Suprapubic skin (tissue), 4 donors: Measurements from ENCODE around the gene CHST4. TPM values are rescaled to one million over a fixed set of nuclear protein-coding genes. Genes with fewer than 3 reads are reported as not detected.

ENCODE experiments used
- DNase-seq, 2 donors: peaks; one replicate each; pipeline ENCODE4 v3.0.0-alpha.2; 2019; ENCODE audit warnings: low spot score in 2 of 2
- H3K27ac ChIP-seq: fragments of 200-600 bp; sonication (generic); one replicate; pipeline ENCODE4 v1.5.1; 2019
- H3K27me3 ChIP-seq: fragments of 200-600 bp; sonication (generic); one replicate; pipeline ENCODE4 v1.5.1; 2019
- H3K36me3 ChIP-seq: fragments of 200-600 bp; sonication (generic); one replicate; pipeline ENCODE4 v1.5.1; 2019
- H3K4me1 ChIP-seq: fragments of 200-600 bp; sonication (generic); one replicate; pipeline ENCODE4 v1.5.1; 2019
- H3K4me3 ChIP-seq: fragments of 200-600 bp; sonication (generic); one replicate; pipeline ENCODE4 v1.5.1; 2019; ENCODE audit warnings: mild to moderate bottlenecking
- H3K9me3 ChIP-seq: fragments of 200-600 bp; sonication (generic); one replicate; pipeline ENCODE4 v1.5.1; 2019
- EP300 ChIP-seq: sonication (generic); formaldehyde crosslinking; IDR thresholded peaks from one replicate; pipeline ENCODE4 v1.6.1; 2017; ENCODE audit warnings: antibody characterized with exemption
- POLR2A ChIP-seq, 2 donors: fragments of 450-650 bp; IDR thresholded peaks; one replicate each; pipeline ENCODE4 v1.6.1; 2017; ENCODE audit warnings: antibody characterized with exemption in 2 of 2, mild to moderate bottlenecking in 2 of 2, moderate library complexity in 2 of 2
- POLR2AphosphoS5 ChIP-seq, 3 donors: sonication (generic); formaldehyde crosslinking; IDR thresholded peaks; one replicate each; pipeline ENCODE4 v1.6.1; 2017; ENCODE audit warnings: antibody characterized with exemption in 3 of 3
- WGBS: methylation state at CpG from one replicate; pipeline ENCODE4 v1.1.5; 2018; 5-methylcytosine and 5-hydroxymethylcytosine counted together
- total RNA-seq, 4 donors: library from RNA; depleted of rRNA; stranded (reverse); fragments of >200 nt; gene quantifications; one replicate each; pipeline ENCODE4 v1.1.0, GENCODE V29; 2016
- TF ChIP-seq, protein P1 (sequence below), 2 donors: fragments of 200-600 bp in 1 of 2; fragments of 450-650 bp in 1 of 2; sonication (generic) in 1 of 2; IDR thresholded peaks; one replicate each; pipeline ENCODE4 v1.5.1; 2016 to 2019; ENCODE audit warnings: antibody characterized with exemption in 2 of 2, mild to moderate bottlenecking in 1 of 2, moderate library complexity in 1 of 2

The CHST4 gene
- total RNA-seq, 4 donors from 2014 or later: not detected

DNA sequence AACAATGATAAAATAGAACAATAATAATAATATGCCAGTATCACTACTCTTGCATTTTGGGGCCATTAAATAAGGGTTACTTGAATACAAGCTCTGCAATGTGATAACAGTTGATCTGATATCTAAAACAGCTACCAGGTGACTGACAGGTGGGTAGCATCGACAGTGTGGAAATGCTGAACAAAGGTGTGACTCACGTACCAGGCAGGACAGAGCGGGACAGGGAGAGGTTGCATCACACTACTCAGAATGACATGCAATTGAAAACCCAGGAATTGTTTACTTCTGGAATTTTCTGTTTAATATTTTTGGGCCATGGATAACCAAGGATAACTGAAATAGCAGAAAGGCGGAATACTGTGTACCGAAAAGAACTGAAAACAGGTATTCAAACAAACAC lies 21.3 kb upstream of the CHST4 start:
- Histone ChIP-seq H3K4me1 (no peaks in the 10 kb centered on the region), H3K27ac (no peak overlapping the region), H3K27me3 (peaks cover 2% of the 10 kb centered on the region), H3K36me3 (no peaks in the 10 kb centered on the region), H3K9me3 (no peaks in the 10 kb centered on the region), H3K4me3 (no peak overlapping the region)
- WGBS: 77% methylated on average over 5 of the region's 5 CpGs
- no peak for DNase-seq
- TF ChIP-seq POLR2AphosphoS5 (IDR thresholded peaks at IDR 0.05) (no peak), EP300 (no peak), POLR2A (IDR thresholded peaks at IDR 0.05) (no peak)
- TF ChIP-seq, protein P1, sequence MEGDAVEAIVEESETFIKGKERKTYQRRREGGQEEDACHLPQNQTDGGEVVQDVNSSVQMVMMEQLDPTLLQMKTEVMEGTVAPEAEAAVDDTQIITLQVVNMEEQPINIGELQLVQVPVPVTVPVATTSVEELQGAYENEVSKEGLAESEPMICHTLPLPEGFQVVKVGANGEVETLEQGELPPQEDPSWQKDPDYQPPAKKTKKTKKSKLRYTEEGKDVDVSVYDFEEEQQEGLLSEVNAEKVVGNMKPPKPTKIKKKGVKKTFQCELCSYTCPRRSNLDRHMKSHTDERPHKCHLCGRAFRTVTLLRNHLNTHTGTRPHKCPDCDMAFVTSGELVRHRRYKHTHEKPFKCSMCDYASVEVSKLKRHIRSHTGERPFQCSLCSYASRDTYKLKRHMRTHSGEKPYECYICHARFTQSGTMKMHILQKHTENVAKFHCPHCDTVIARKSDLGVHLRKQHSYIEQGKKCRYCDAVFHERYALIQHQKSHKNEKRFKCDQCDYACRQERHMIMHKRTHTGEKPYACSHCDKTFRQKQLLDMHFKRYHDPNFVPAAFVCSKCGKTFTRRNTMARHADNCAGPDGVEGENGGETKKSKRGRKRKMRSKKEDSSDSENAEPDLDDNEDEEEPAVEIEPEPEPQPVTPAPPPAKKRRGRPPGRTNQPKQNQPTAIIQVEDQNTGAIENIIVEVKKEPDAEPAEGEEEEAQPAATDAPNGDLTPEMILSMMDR (IDR thresholded peaks at IDR 0.05): no peak

DNA sequence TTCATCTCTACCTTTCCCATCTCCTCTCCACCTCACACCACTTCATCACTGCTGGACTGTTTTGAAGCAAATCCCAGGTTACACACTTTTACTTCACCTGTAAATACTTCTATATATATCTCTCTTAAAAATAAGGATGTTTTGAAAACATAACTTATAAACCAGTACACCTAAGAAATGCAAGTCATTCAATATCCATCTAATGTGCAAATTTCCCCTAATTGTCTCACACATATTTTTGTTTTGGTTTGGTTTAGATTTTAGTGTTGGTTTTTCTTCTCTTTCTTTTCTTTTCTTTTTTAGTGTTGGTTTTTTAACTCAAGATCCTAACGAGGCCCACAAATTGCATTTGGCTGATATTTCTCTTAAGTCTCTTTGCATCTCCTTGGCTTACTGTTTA lies 19.2 kb upstream of the CHST4 start:
- Histone ChIP-seq H3K4me1 (no peaks in the 10 kb centered on the region), H3K27me3 (peaks cover 2% of the 10 kb centered on the region), H3K9me3 (no peaks in the 10 kb centered on the region), H3K4me3 (no peak overlapping the region), H3K27ac (no peak overlapping the region), H3K36me3 (no peaks in the 10 kb centered on the region)
- no peak for TF ChIP-seq POLR2AphosphoS5 (IDR thresholded peaks at IDR 0.05)
- no peak for TF ChIP-seq POLR2A (IDR thresholded peaks at IDR 0.05)
- TF ChIP-seq, protein P1 (IDR thresholded peaks at IDR 0.05): no peak
- TF ChIP-seq EP300: no peak
- 58% methylated on average over 1 of the region's 1 CpG for WGBS
- DNase-seq: no peak

DNA sequence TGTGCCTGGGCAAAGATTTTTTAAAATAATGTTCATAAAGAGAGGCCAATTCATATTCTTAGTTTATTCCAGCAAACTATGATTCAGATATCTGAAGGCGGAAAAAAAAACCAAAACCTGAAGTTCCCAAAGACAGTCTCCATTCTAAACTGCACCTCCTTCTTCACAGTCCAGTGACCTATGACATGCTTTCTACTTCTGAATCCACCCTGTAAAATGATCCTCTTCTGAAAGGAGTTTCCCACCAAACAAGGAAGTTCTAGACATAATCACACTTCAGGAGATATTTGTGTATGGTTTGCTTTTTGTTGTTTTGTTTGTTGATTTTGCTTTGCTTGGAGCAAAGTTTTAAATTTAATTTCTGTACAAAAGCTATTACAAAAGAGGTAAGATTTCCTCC lies 12.9 kb upstream of the CHST4 start:
- DNase-seq: no peak
- no peaks in the 10 kb centered on the region for H3K36me3 ChIP-seq
- H3K27me3 ChIP-seq: no peaks in the 10 kb centered on the region
- H3K27ac ChIP-seq: no peak overlapping the region
- H3K9me3 ChIP-seq: no peaks in the 10 kb centered on the region
- TF ChIP-seq, protein P1 (IDR thresholded peaks at IDR 0.05): no peak
- TF ChIP-seq EP300 (no peak), POLR2AphosphoS5 (IDR thresholded peaks at IDR 0.05) (no peak), POLR2A (IDR thresholded peaks at IDR 0.05) (no peak)
- H3K4me1 ChIP-seq: no peaks in the 10 kb centered on the region
- H3K4me3 ChIP-seq: no peak overlapping the region
- 93% methylated on average over 1 of the region's 1 CpG for WGBS

DNA sequence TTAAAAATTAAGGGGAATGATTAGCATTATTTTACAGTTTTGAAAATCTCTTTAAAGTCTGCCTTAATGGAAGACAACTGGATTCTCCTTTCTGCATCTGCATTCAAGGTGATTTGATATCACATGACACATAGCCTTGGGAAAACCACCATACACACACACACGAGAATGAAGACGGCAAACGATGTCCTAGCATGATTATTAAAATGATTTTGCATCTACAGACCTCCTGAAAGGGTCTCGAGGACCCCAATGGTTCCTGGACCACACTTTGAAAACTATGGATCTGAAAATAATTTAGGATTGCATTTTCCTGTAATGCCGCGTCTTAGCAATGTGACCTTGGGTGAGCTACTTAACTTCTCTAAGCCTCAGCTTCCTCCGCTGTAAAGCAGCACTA lies 11.8 kb upstream of the CHST4 start:
- DNase-seq: no peak
- no peaks in the 10 kb centered on the region for H3K27me3 ChIP-seq
- H3K27ac ChIP-seq: no peak overlapping the region
- no peaks in the 10 kb centered on the region for H3K36me3 ChIP-seq
- no peak overlapping the region for H3K4me3 ChIP-seq
- H3K4me1 ChIP-seq: no peaks in the 10 kb centered on the region
- TF ChIP-seq, protein P1 (IDR thresholded peaks at IDR 0.05): no peak
- TF ChIP-seq EP300 (no peak), POLR2A (IDR thresholded peaks at IDR 0.05) (no peak), POLR2AphosphoS5 (IDR thresholded peaks at IDR 0.05) (no peak)
- 82% methylated on average over 7 of the region's 7 CpGs for WGBS
- H3K9me3 ChIP-seq: no peaks in the 10 kb centered on the region

DNA sequence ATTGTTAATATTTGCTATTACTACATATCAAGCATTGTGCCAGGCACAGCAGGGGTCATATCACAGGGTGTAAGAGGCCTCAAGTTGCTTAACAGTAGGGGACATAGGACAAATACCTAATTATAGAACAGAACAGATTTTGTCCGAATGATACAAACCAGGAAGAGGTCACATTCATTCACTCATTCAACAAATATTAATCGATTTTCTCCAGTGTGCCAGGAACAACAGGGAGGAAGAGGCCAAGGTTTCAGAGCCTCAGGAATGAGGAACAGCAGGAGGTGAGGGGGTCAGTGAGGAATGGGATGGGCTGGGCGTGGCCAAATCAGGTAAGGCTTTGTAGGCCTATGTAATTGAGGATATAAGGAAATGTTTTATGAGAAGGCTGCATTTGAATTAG lies 11.2 kb upstream of the CHST4 start:
- no peak for TF ChIP-seq POLR2AphosphoS5 (IDR thresholded peaks at IDR 0.05)
- TF ChIP-seq, protein P1 (IDR thresholded peaks at IDR 0.05): no peak
- TF ChIP-seq EP300: no peak
- no peak for TF ChIP-seq POLR2A (IDR thresholded peaks at IDR 0.05)
- no peaks in the 10 kb centered on the region for H3K27me3 ChIP-seq
- H3K36me3 ChIP-seq: no peaks in the 10 kb centered on the region
- no peak for DNase-seq
- H3K4me1 ChIP-seq: no peaks in the 10 kb centered on the region
- H3K27ac ChIP-seq: no peak overlapping the region
- WGBS: 84% methylated on average over 3 of the region's 3 CpGs
- H3K4me3 ChIP-seq: no peak overlapping the region
- H3K9me3 ChIP-seq: no peaks in the 10 kb centered on the region
